Right lobe of liver (tissue), 6 donors: ENCODE measurements around the gene COL19A1. TPM values are rescaled to one million over a fixed set of nuclear protein-coding genes. Genes with fewer than 3 reads are reported as not detected.

Source experiments
- ATAC-seq, 4 donors: fragments of 200-7000 bp; cut with Tn5 transposase; one replicate each; pipeline ENCODE4 v1.9.1; 2020; ENCODE audit warnings: mild to moderate bottlenecking in 4 of 4, moderate library complexity in 4 of 4
- DNase-seq, 3 donors: peaks; one replicate each; pipeline ENCODE4 v3.0.0-alpha.2; 2020
- H3K27ac ChIP-seq, 3 donors: fragments of 200-600 bp; one replicate each; pipeline ENCODE4 v1.8.0; 2022
- H3K27me3 ChIP-seq, 2 donors: fragments of 200-600 bp; one replicate each; pipeline ENCODE4 v1.8.0; 2022
- H3K36me3 ChIP-seq, 4 donors: fragments of 200-600 bp; sonication (generic) in 1 of 4; one replicate each; pipeline versions ENCODE4 v1.5.1 to v1.8.0; 2017 to 2022; ENCODE audit warnings: control low read depth in 1 of 4
- H3K4me1 ChIP-seq, 4 donors: fragments of 200-600 bp; sonication (generic) in 1 of 4; one replicate each; pipeline versions ENCODE4 v1.5.1 to v1.8.0; 2017 to 2022; ENCODE audit warnings: control low read depth in 1 of 4
- H3K4me3 ChIP-seq, 3 donors: fragments of 200-600 bp; one replicate each; pipeline ENCODE4 v1.8.0; 2022
- H3K9me3 ChIP-seq, 4 donors: fragments of 200-600 bp; sonication (generic) in 1 of 4; one replicate each; pipeline versions ENCODE4 v1.5.1 to v1.8.0; 2017 to 2022; ENCODE audit warnings: control low read depth in 1 of 4
- CTCF ChIP-seq, 4 donors: fragments of 200-600 bp in 3 of 4; fragments of 450-650 bp in 1 of 4; IDR thresholded peaks; one replicate each; pipeline versions ENCODE4 v1.5.1 to v1.8.0; 2016 to 2022; ENCODE audit warnings: antibody characterized with exemption in 4 of 4, mild to moderate bottlenecking in 2 of 4
- POLR2A ChIP-seq: fragments of 450-650 bp; IDR thresholded peaks from one replicate; pipeline ENCODE4 v1.6.1; 2017; ENCODE audit warnings: antibody characterized with exemption, mild to moderate bottlenecking
- WGBS: methylation state at CpG from one replicate; pipeline ENCODE4 v1.1.6; 2018; ENCODE audit warnings: low coverage, low lambda C conversion rate; ENCODE audit not compliant: insufficient coverage; ENCODE audit errors: missing lambda C conversion rate; 5-methylcytosine and 5-hydroxymethylcytosine counted together
- intact Hi-C, 2 donors: fragments of 100-400 bp; cut with DNase I; formaldehyde crosslinking; loops; one replicate each; pipeline versions ENCODE4 v1.11.2 to v1.14.1; 2022
- total RNA-seq, 6 experiments: library from RNA; depleted of rRNA in 2 of 6; stranded (reverse); fragments of >200 nt in 2 of 6; fragmentation: NEBNext Ultra II Directional in 3 of 6; extraction: Animal tissue kit (Norgen Biotek cat#: 25700) in 3 of 6; gene quantifications; one replicate each; pipeline versions ENCODE4 v1.1.0 to v1.2.4, GENCODE V29; 2016 to 2023
- donor health status: DM: no; HTN: yes; CAD: no.
- donor health status: DM: no; HTN: no; CAD: no.
- donor health status: DM: no; HTN: no; CAD: no.
- donor health status: DM: no; HTN: yes; CAD: no.
- donor health status: DM: no; HTN: yes; CAD: no.

The COL19A1 gene
- total RNA-seq, 6 experiments from 2014 or later, result 0.18 to 0.39 (median 0.27) TPM; not detected in 2

DNA sequence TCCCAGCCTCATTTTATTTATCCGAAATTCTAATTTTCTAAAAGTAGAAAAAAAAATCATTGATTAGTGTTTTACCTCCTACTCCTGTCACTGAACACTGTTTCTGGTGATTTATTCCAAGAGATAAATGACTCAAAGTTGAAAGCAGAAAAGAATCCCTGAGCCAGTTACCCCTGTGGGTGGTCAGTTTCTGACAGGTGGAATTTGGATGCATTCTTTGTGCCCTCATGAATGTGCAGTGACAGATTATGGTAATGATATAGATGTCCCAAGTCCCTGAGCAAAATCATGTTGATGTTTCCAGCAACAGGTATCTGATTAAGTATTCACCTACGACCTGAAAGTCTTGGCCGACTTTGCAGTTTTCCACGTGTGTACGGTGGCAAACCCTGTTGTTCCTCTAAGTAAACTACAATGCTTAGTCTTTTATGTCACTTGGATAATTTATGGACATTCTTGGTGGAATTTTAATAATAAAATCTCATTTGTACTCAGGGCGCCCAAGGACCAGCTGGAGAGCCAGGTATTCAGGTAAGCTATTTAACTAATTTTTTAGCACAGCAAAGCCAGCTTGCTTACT, 282.9 kb downstream of the COL19A1 start:
- no peaks in the 10 kb centered on the region for H3K9me3 ChIP-seq
- H3K36me3 ChIP-seq, result no peaks in the 10 kb centered on the region
- no peaks in the 10 kb centered on the region for H3K4me1 ChIP-seq
- ATAC-seq, result no peak
- H3K27ac ChIP-seq, result no peak overlapping the region
- intact Hi-C loops, result no loop called here
- no peak for DNase-seq
- TF ChIP-seq POLR2A (no peak), CTCF (IDR thresholded peaks at IDR 0.05) (no peak)
- H3K27me3 ChIP-seq, result peaks cover 0 to 3% of the 10 kb centered on the region in 2 donors
- no peak overlapping the region for H3K4me3 ChIP-seq
- WGBS, result 58% methylated on average over 6 of the region's 6 CpGs

DNA sequence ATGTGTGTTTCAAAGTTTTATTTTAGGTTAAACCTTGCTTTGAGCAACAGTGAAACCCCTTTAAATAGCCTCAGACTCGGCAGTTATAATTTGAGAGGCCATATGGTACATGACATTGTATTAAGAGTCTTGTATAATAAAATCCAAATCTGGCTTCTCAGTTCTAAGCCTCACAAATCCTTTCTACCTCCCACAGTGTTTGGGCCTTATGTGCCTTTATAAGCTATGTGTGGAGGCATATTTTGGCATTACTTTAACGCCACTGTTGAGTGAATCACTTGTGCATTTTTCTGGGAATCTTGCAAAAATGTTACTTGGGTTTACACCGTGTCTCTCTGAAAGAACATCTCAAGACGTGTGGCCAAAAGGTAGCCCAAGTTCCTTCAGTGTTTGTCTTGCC, 284.2 kb downstream of the COL19A1 start:
- no peak for DNase-seq
- H3K4me1 ChIP-seq, result no peaks in the 10 kb centered on the region
- no peak for ATAC-seq
- H3K27ac ChIP-seq, result no peak overlapping the region
- intact Hi-C loops, result no loop called here
- no peak overlapping the region for H3K4me3 ChIP-seq
- no peaks in the 10 kb centered on the region for H3K9me3 ChIP-seq
- no peaks in the 10 kb centered on the region for H3K36me3 ChIP-seq
- 29% methylated on average over 4 of the region's 4 CpGs for WGBS
- TF ChIP-seq CTCF (IDR thresholded peaks at IDR 0.05), result no peak
- TF ChIP-seq POLR2A, result no peak
- H3K27me3 ChIP-seq, result peaks cover 0 to 3% of the 10 kb centered on the region in 2 donors

GRCh38 chr6:70151616-70152015, 285.3 kb downstream of the COL19A1 start:
- TF ChIP-seq CTCF (IDR thresholded peaks at IDR 0.05) (no peak), POLR2A (no peak)
- intact Hi-C loops, result no loop called here
- Histone ChIP-seq H3K9me3 (no peaks in the 10 kb centered on the region), H3K36me3 (no peaks in the 10 kb centered on the region), H3K4me3 (no peak overlapping the region), H3K4me1 (no peaks in the 10 kb centered on the region), H3K27ac (no peak overlapping the region), H3K27me3 (peaks cover 0 to 3% of the 10 kb centered on the region in 2 donors)
- ATAC-seq, result no peak
- DNase-seq, result no peak
- WGBS, result 85% methylated on average over 2 of the region's 2 CpGs

- no peak overlapping the region for H3K27ac ChIP-seq
- no peak overlapping the region for H3K4me3 ChIP-seq
- no peaks in the 10 kb centered on the region for H3K4me1 ChIP-seq
- H3K27me3 ChIP-seq, result peaks cover 0 to 3% of the 10 kb centered on the region in 2 donors
- WGBS, result 61% methylated on average over 6 of the region's 6 CpGs
- TF ChIP-seq POLR2A, result no peak
- no peak for TF ChIP-seq CTCF (IDR thresholded peaks at IDR 0.05)
- no peaks in the 10 kb centered on the region for H3K9me3 ChIP-seq
- intact Hi-C loops, result no loop called here
- ATAC-seq (no peak), DNase-seq (no peak)
- no peaks in the 10 kb centered on the region for H3K36me3 ChIP-seq
Measured at GRCh38 chr6:70152786-70153185, 286.4 kb downstream of the COL19A1 start.

DNA sequence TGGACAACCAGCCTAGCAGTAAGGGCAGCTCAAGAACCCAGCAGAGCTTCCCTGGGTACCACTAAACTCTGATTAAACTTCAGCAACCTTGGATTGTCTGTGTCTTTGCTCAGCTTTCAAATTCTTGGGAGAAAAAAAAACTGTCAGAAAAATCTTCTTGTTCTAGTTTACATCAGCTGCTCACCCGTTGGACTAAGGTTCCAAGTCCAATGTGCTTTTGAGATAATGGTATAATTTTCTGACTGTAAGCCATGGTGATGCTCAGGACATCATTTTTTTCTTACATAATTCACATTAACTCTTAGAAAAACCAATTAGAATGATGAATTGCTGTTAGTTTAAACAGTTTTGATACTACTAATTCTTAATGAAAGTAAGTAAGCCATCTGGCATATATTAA, 290.7 kb downstream of the COL19A1 start:
- Histone ChIP-seq H3K4me3 (no peak overlapping the region), H3K4me1 (no peaks in the 10 kb centered on the region), H3K27ac (no peak overlapping the region), H3K9me3 (no peaks in the 10 kb centered on the region), H3K36me3 (no peaks in the 10 kb centered on the region), H3K27me3 (peaks cover 0 to 3% of the 10 kb centered on the region in 2 donors)
- TF ChIP-seq CTCF (IDR thresholded peaks at IDR 0.05), result no peak
- TF ChIP-seq POLR2A, result no peak
- DNase-seq (no peak), ATAC-seq (no peak)
- 20% methylated on average over 1 of the region's 1 CpG for WGBS
- intact Hi-C loops, result no loop called here
